ENCODE results near the gene BARHL1. TPM values are rescaled to one million over a fixed set of nuclear protein-coding genes. Genes with fewer than 3 reads are reported as not detected.

The BARHL1 gene
- polyA plus RNA-seq, 1 of the 3 experiments (the other 2 are of a cell fraction) = not detected

DNA sequence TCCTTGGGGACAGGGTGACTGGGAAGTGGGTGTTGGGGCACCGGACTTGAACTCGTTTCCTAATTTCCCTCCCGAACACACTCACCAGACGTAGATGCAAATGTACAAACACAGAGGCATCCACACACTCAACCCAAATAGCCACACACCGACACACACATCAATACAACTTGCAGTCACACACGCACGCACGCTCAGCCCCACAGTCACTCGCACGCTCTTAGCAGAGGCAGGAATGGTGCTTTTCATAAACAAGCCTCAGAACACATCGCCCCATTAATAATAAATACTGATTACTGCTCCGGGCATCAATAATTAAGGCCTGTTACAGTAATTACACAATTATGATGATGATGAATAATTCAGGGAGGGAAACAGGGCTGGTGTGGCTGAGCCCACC lies 5.7 kb downstream of the BARHL1 start:
- DNase-seq = no peak
- no peak overlapping the region for H3K27ac ChIP-seq (ENCODE audit: low read depth in 2 of 2, low read length in 1 of 2)
- H3K4me3 ChIP-seq (ENCODE audit: low read depth in 2 of 2, low read length in 1 of 2) = no peak overlapping the region
- no peaks in the 10 kb centered on the region for H3K79me2 ChIP-seq (ENCODE audit: insufficient read depth)
- peaks cover 48% of the 10 kb centered on the region for H4K20me1 ChIP-seq (ENCODE audit: insufficient read depth)
- H3K4me1 ChIP-seq (ENCODE audit: control insufficient read depth in 1 of 2, insufficient read depth in 2 of 2, low read depth in 1 of 2, low read length in 1 of 2) = peaks cover 0 to 5% of the 10 kb centered on the region in 2 experiments; a peak in 1 of 4 replicates
- TF ChIP-seq, protein P1, sequence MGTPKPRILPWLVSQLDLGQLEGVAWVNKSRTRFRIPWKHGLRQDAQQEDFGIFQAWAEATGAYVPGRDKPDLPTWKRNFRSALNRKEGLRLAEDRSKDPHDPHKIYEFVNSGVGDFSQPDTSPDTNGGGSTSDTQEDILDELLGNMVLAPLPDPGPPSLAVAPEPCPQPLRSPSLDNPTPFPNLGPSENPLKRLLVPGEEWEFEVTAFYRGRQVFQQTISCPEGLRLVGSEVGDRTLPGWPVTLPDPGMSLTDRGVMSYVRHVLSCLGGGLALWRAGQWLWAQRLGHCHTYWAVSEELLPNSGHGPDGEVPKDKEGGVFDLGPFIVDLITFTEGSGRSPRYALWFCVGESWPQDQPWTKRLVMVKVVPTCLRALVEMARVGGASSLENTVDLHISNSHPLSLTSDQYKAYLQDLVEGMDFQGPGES (IDR thresholded peaks at IDR 0.05; ENCODE audit: low read depth, low read length) = no peak
- TF ChIP-seq, protein P2, sequence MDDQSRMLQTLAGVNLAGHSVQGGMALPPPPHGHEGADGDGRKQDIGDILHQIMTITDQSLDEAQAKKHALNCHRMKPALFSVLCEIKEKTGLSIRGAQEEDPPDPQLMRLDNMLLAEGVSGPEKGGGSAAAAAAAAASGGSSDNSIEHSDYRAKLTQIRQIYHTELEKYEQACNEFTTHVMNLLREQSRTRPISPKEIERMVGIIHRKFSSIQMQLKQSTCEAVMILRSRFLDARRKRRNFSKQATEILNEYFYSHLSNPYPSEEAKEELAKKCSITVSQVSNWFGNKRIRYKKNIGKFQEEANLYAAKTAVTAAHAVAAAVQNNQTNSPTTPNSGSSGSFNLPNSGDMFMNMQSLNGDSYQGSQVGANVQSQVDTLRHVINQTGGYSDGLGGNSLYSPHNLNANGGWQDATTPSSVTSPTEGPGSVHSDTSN (IDR thresholded peaks at IDR 0.05) = no peak
- TF ChIP-seq RAD21 (IDR thresholded peaks at IDR 0.05; ENCODE audit: low read length) (no peak), FOXJ3 (CRISPR knock-in tag; IDR thresholded peaks at IDR 0.05) (no peak)
- TF ChIP-seq, protein P3, sequence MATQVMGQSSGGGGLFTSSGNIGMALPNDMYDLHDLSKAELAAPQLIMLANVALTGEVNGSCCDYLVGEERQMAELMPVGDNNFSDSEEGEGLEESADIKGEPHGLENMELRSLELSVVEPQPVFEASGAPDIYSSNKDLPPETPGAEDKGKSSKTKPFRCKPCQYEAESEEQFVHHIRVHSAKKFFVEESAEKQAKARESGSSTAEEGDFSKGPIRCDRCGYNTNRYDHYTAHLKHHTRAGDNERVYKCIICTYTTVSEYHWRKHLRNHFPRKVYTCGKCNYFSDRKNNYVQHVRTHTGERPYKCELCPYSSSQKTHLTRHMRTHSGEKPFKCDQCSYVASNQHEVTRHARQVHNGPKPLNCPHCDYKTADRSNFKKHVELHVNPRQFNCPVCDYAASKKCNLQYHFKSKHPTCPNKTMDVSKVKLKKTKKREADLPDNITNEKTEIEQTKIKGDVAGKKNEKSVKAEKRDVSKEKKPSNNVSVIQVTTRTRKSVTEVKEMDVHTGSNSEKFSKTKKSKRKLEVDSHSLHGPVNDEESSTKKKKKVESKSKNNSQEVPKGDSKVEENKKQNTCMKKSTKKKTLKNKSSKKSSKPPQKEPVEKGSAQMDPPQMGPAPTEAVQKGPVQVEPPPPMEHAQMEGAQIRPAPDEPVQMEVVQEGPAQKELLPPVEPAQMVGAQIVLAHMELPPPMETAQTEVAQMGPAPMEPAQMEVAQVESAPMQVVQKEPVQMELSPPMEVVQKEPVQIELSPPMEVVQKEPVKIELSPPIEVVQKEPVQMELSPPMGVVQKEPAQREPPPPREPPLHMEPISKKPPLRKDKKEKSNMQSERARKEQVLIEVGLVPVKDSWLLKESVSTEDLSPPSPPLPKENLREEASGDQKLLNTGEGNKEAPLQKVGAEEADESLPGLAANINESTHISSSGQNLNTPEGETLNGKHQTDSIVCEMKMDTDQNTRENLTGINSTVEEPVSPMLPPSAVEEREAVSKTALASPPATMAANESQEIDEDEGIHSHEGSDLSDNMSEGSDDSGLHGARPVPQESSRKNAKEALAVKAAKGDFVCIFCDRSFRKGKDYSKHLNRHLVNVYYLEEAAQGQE (IDR thresholded peaks at IDR 0.05; ENCODE audit: low read depth, low read length) = no peak
- 85% methylated on average over 12 of the region's 12 CpGs for WGBS (ENCODE audit: low lambda C conversion rate)
- H3F3A ChIP-seq (replicated peaks; ENCODE audit: insufficient read depth) = no peaks in the 10 kb centered on the region
- no peak overlapping the region for H3K9ac ChIP-seq
- POLR2A ChIA-PET = no interaction called here
- no peaks in the 10 kb centered on the region for H3K9me2 ChIP-seq
- no peak overlapping the region for H2AFZ ChIP-seq (ENCODE audit: low read depth)
- CTCF ChIA-PET = interaction anchor here (0.7 to 3.5 kb wide), 6 partner anchors 12 to 318 kb away, joined by 3 to 20 read pairs (median 4); no protein-coding TSS in a partner anchor
- H3K9me3 ChIP-seq = no peaks in the 10 kb centered on the region
- H3K27me3 ChIP-seq (ENCODE audit: insufficient read depth) = peaks cover 72% of the 10 kb centered on the region
- no peak overlapping the region for H3K4me2 ChIP-seq
- peaks cover 0 to 4% of the 10 kb centered on the region in 2 experiments for H3K36me3 ChIP-seq (replicated peaks in 1 of 2; ENCODE audit: control insufficient read depth in 1 of 2, insufficient read depth in 2 of 2, low read length in 1 of 2)

GRCh38 chr9:132588501-132589147 lies 6.2 kb downstream of the BARHL1 start:
- H3K79me2 ChIP-seq (ENCODE audit: insufficient read depth) = no peaks in the 10 kb centered on the region
- H3K27me3 ChIP-seq (ENCODE audit: insufficient read depth) = peaks cover 67% of the 10 kb centered on the region
- H3K36me3 ChIP-seq (replicated peaks in 1 of 2; ENCODE audit: control insufficient read depth in 1 of 2, insufficient read depth in 2 of 2, low read length in 1 of 2) = peaks cover 0 to 9% of the 10 kb centered on the region in 2 experiments
- H3K27ac ChIP-seq (ENCODE audit: low read depth in 2 of 2, low read length in 1 of 2) = no peak overlapping the region
- H4K20me1 ChIP-seq (ENCODE audit: insufficient read depth) = peaks cover 42% of the 10 kb centered on the region
- no peaks in the 10 kb centered on the region for H3K9me3 ChIP-seq
- DNase-seq = peak; percentile 51
- H3K4me1 ChIP-seq (ENCODE audit: control insufficient read depth in 1 of 2, insufficient read depth in 2 of 2, low read depth in 1 of 2, low read length in 1 of 2) = peaks cover 0 to 5% of the 10 kb centered on the region in 2 experiments; a peak in 1 of 4 replicates
- 61% methylated on average over 14 of the region's 28 CpGs for WGBS (ENCODE audit: low lambda C conversion rate)
- no peak overlapping the region for H3K4me2 ChIP-seq
- no peak overlapping the region for H2AFZ ChIP-seq (ENCODE audit: low read depth)
- H3F3A ChIP-seq (replicated peaks; ENCODE audit: insufficient read depth) = no peaks in the 10 kb centered on the region
- ChIA-PET POLR2A (no interaction called here), CTCF (interaction anchor here (1.2 to 3.5 kb wide), 3 partner anchors 13 to 314 kb away, joined by 3 to 20 read pairs (median 4); no protein-coding TSS in a partner anchor)
- no peak overlapping the region for H3K4me3 ChIP-seq (ENCODE audit: low read depth in 2 of 2, low read length in 1 of 2)
- H3K9me2 ChIP-seq = no peaks in the 10 kb centered on the region
- no peak overlapping the region for H3K9ac ChIP-seq
- TF ChIP-seq RCOR1 (IDR thresholded peaks at IDR 0.05; ENCODE audit: low read length) (no peak), RAD21 (IDR thresholded peaks at IDR 0.05; ENCODE audit: low read length) (no peak), USF1 (IDR thresholded peaks at IDR 0.05; ENCODE audit: borderline replicate concordance, low read depth) (no peak), ELF1 (IDR thresholded peaks at IDR 0.05) (no peak), CTCF (IDR thresholded peaks at IDR 0.05) (no peak), EZH2phosphoT487 (IDR thresholded peaks at IDR 0.05; ENCODE audit: borderline replicate concordance, low read depth) (no peak), RFX5 (IDR thresholded peaks at IDR 0.05; ENCODE audit: low read length) (no peak), MXI1 (IDR thresholded peaks at IDR 0.05; ENCODE audit: low read depth, low read length) (no peak), ZBTB33 (IDR thresholded peaks at IDR 0.05; ENCODE audit: borderline replicate concordance, low read depth) (no peak), NFIC (IDR thresholded peaks at IDR 0.05; ENCODE audit: borderline replicate concordance) (no peak), TCF12 (IDR thresholded peaks at IDR 0.05) (no peak)

Data from SK-N-SH (cell line).